ENCODE measurements around the gene TBKBP1. TPM values are rescaled to one million over a fixed set of nuclear protein-coding genes. Genes with fewer than 3 reads are reported as not detected.

TBKBP1 gene
- total RNA-seq, 2 experiments from 2014 or later = 2.4 to 3.0 TPM

DNA sequence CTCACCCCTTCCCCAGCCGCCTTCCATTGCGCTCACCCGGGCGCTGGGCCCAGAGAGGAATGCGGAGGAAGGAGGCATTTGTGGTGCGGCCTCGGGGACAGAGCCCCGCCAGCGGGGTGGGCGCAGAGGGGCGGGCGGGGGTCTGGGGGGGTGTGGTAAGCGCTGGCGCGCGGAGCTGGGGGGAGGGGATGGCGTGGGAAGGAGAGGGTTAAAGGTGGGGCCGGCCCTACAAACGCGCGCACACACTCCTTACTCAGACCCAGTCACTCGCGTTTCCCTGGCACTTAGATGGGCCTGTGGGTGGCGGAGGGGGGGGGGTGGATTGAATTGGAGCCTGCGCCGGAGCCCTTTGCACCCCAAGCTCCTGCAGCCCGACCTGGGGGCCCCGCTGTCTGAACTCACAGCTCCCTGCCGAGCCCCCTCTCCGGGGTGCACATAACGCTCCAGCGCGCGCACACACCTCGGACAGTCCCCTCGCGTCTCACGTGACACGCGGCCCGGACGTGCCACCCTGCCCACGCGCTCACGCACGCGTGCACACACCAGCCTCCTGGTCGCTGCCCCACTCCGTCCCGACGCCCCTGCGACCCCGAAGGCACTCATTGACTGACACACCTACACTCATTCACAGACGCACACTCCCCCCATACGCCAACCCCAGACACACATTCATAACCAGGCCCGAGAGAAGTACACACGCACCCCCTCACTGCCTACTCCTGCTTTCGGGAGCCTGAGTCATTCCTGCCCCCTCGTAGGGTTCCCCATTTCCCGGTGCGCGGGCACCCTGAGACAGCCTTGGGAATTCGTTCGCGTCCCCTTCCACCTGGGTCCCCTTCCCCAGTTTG lies 844 bp downstream of the TBKBP1 start:
- intact Hi-C loops (cut with DNase I, micrococcal nuclease) = loop anchor here in 1 of 2 experiments (5.0 kb wide), 1 partner anchor 107 kb away; no protein-coding TSS in a partner anchor
- POLR2A ChIA-PET = interaction anchor here (0.8 to 2.2 kb wide), 6 partner anchors 11 to 48 kb away, joined by 3 to 5 read pairs (median 4); partner anchors contain the start of gene KPNB1
- H3K4me1 ChIP-seq (ENCODE audit: insufficient read depth, low read length) = peaks cover 47% of the 10 kb centered on the region

GRCh38 chr17:47695429-47696376 lies 1.7 kb downstream of the TBKBP1 start:
- Histone ChIP-seq H3K27ac (ENCODE audit: low read depth in 1 of 2, low read length in 2 of 2) (peak overlapping the region in 1 of 2 donors; percentile 34), H3K4me1 (ENCODE audit: insufficient read depth, low read length) (peaks cover 54% of the 10 kb centered on the region), H3K36me3 (ENCODE audit: insufficient read depth, low read length) (no peaks in the 10 kb centered on the region), H3K27me3 (ENCODE audit: control insufficient read depth in 1 of 2, insufficient read depth in 2 of 2, low read length in 2 of 2) (no peaks in the 10 kb centered on the region), H3K9me3 (ENCODE audit: control insufficient read depth in 1 of 2, insufficient read depth in 1 of 2, low read length in 2 of 2) (no peaks in the 10 kb centered on the region), H3K4me3 (ENCODE audit: low read length) (peak overlapping the region; percentile 64)
- CTCF ChIA-PET = no interaction called here
- H3K27me3 Mint-ChIP-seq = no peaks in the 10 kb centered on the region
- DNase-seq = peak in 2 of 14 experiments; percentile 35 to 49
- TF ChIP-seq, protein P1, sequence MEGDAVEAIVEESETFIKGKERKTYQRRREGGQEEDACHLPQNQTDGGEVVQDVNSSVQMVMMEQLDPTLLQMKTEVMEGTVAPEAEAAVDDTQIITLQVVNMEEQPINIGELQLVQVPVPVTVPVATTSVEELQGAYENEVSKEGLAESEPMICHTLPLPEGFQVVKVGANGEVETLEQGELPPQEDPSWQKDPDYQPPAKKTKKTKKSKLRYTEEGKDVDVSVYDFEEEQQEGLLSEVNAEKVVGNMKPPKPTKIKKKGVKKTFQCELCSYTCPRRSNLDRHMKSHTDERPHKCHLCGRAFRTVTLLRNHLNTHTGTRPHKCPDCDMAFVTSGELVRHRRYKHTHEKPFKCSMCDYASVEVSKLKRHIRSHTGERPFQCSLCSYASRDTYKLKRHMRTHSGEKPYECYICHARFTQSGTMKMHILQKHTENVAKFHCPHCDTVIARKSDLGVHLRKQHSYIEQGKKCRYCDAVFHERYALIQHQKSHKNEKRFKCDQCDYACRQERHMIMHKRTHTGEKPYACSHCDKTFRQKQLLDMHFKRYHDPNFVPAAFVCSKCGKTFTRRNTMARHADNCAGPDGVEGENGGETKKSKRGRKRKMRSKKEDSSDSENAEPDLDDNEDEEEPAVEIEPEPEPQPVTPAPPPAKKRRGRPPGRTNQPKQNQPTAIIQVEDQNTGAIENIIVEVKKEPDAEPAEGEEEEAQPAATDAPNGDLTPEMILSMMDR (IDR thresholded peaks at IDR 0.05) = no peak
- no peaks in the 10 kb centered on the region for H3K9me3 Mint-ChIP-seq
- peaks cover 26% of the 10 kb centered on the region for H3K4me1 Mint-ChIP-seq (ENCODE audit: low read depth)
- ATAC-seq (ENCODE audit: poor library complexity) = no peak
- no peaks in the 10 kb centered on the region for H3K36me3 Mint-ChIP-seq (ENCODE audit: low read depth)
- H3K4me3 Mint-ChIP-seq = peak overlapping the region; percentile 86
- H3K27ac Mint-ChIP-seq = peak overlapping the region; percentile 7
- intact Hi-C loops (cut with DNase I, micrococcal nuclease) = loop anchor here in 1 of 2 experiments (5.0 kb wide), 1 partner anchor 107 kb away; no protein-coding TSS in a partner anchor
- POLR2A ChIA-PET = interaction anchor here (1.2 to 2.2 kb wide), 2 partner anchors 15 to 26 kb away, joined by 3 to 5 read pairs; no protein-coding TSS in a partner anchor

More for the DNA sequence above, 844 bp downstream of the TBKBP1 start:
- Histone ChIP-seq H3K27me3 (ENCODE audit: control insufficient read depth in 1 of 2, insufficient read depth in 2 of 2, low read length in 2 of 2) (no peaks in the 10 kb centered on the region), H3K4me3 (ENCODE audit: low read length) (peak overlapping the region; percentile 64), H3K27ac (ENCODE audit: low read depth in 1 of 2, low read length in 2 of 2) (peak overlapping the region in 1 of 2 donors; percentile 34), H3K9me3 (ENCODE audit: control insufficient read depth in 1 of 2, insufficient read depth in 1 of 2, low read length in 2 of 2) (no peaks in the 10 kb centered on the region), H3K36me3 (ENCODE audit: insufficient read depth, low read length) (no peaks in the 10 kb centered on the region)
- TF ChIP-seq, protein P1 (IDR thresholded peaks at IDR 0.05) = no peak
- Mint-ChIP-seq H3K36me3 (ENCODE audit: low read depth) (no peaks in the 10 kb centered on the region), H3K4me1 (ENCODE audit: low read depth) (peaks cover 26% of the 10 kb centered on the region), H3K27me3 (no peaks in the 10 kb centered on the region), H3K9me3 (no peaks in the 10 kb centered on the region), H3K4me3 (peak overlapping the region; percentile 86), H3K27ac (peak overlapping the region; percentile 7)
- DNase-seq (peak in 8 of 14 experiments; percentile 23 to 71 (median 34)), ATAC-seq (ENCODE audit: poor library complexity) (peak; percentile 52)
- CTCF ChIA-PET = no interaction called here
